Hepatocyte (in vitro differentiated cells): ENCODE data around the gene PIRT. TPM values are rescaled to one million over a fixed set of nuclear protein-coding genes. Genes with fewer than 3 reads are reported as not detected.

ENCODE experiments used
- DNase-seq: peaks from one replicate; pipeline ENCODE4 v3.0.0-alpha.2; 2016; ENCODE audit warnings: low spot score
- H2AFZ ChIP-seq: fragments of 200-600 bp; sonication (generic); 2 replicates; pipeline ENCODE4 v1.6.0; 2016; ENCODE audit warnings: antibody characterized with exemption, mild to moderate bottlenecking
- H3K27ac ChIP-seq: fragments of 200-600 bp; sonication (generic); 2 replicates; pipeline ENCODE4 v1.5.1; 2016; ENCODE audit warnings: mild to moderate bottlenecking
- H3K27me3 ChIP-seq: fragments of 200-600 bp; sonication (generic); 2 replicates; pipeline ENCODE4 v1.6.1; 2016
- H3K36me3 ChIP-seq: fragments of 200-600 bp; sonication (generic); replicated peaks from 2 replicates; pipeline ENCODE4 v1.5.1; 2016; ENCODE audit warnings: low read depth; ENCODE audit not compliant: insufficient read depth
- H3K4me1 ChIP-seq: fragments of 200-600 bp; sonication (generic); 2 replicates; pipeline ENCODE4 v1.5.1; 2016; ENCODE audit warnings: mild to moderate bottlenecking, moderate library complexity; ENCODE audit not compliant: insufficient read depth
- H3K4me2 ChIP-seq: fragments of 200-600 bp; sonication (generic); 2 replicates; pipeline ENCODE4 v1.6.0; 2016
- H3K4me3 ChIP-seq: fragments of 200-600 bp; sonication (generic); 2 replicates; pipeline ENCODE4 v1.5.1; 2016; ENCODE audit warnings: mild to moderate bottlenecking
- H3K79me2 ChIP-seq: fragments of 200-600 bp; sonication (generic); 2 replicates; pipeline ENCODE4 v1.6.0; 2017; ENCODE audit warnings: mild to moderate bottlenecking
- H3K9me2 ChIP-seq: fragments of 200-600 bp; sonication (generic); replicated peaks from 2 replicates; pipeline ENCODE4 v1.6.0; 2017; ENCODE audit warnings: mild to moderate bottlenecking; ENCODE audit not compliant: insufficient read depth
- H3K9me3 ChIP-seq: fragments of 200-600 bp; sonication (generic); 2 replicates; pipeline ENCODE4 v1.5.1; 2016; ENCODE audit warnings: low read depth, mild to moderate bottlenecking
- H4K20me1 ChIP-seq: fragments of 200-600 bp; sonication (generic); 2 replicates; pipeline ENCODE4 v1.6.0; 2016; ENCODE audit warnings: mild to moderate bottlenecking; ENCODE audit not compliant: insufficient read depth, poor library complexity, severe bottlenecking
- CTCF ChIP-seq: fragments of 200-600 bp; sonication (generic); IDR thresholded peaks from 2 replicates; pipeline ENCODE4 v1.5.1; 2016; ENCODE audit warnings: antibody characterized with exemption, mild to moderate bottlenecking; ENCODE audit not compliant: poor library complexity
- EZH2 ChIP-seq: fragments of 200-600 bp; sonication (generic); IDR thresholded peaks from 2 replicates; pipeline ENCODE4 v1.6.1; 2016; ENCODE audit warnings: antibody characterized with exemption, mild to moderate bottlenecking, borderline replicate concordance
- EZH2phosphoT487 ChIP-seq: fragments of 200-600 bp; sonication (generic); IDR thresholded peaks from one replicate; pipeline ENCODE4 v1.6.1; 2018; ENCODE audit warnings: antibody characterized with exemption, mild to moderate bottlenecking, low read depth, moderate library complexity; ENCODE audit not compliant: unreplicated experiment, severe bottlenecking
- WGBS: methylation state at CpG from one replicate; pipeline ENCODE4 v1.1.6; 2016; ENCODE audit warnings: low lambda C conversion rate; ENCODE audit errors: missing lambda C conversion rate; 5-methylcytosine and 5-hydroxymethylcytosine counted together
- polyA plus RNA-seq: library from polyadenylated mRNA; unstranded; fragments of >200 nt; fragmentation: Nextera tagmentation; extraction: Ambion mirVana; gene quantifications from 2 replicates; pipeline ENCODE4 v1.2.1, GENCODE V29; 2016
- total RNA-seq: library from RNA; depleted of rRNA; stranded (reverse); fragments of >200 nt; gene quantifications from 2 replicates; pipeline ENCODE4 v1.2.3, GENCODE V29; 2014

The PIRT gene
- total and polyA plus RNA-seq, 2 experiments from 2014 or later: not detected

- WGBS: 67% methylated on average over 7 of the region's 7 CpGs
- no peak for DNase-seq
- no peaks in the 10 kb centered on the region for H3K9me2 ChIP-seq
- no peaks in the 10 kb centered on the region for H4K20me1 ChIP-seq
- TF ChIP-seq CTCF (no peak), EZH2phosphoT487 (no peak), EZH2 (no peak)
- peaks cover 25% of the 10 kb centered on the region for H3K4me1 ChIP-seq
- H3K4me3 ChIP-seq: no peak overlapping the region
- H3K4me2 ChIP-seq: no peak overlapping the region
- H3K79me2 ChIP-seq: no peaks in the 10 kb centered on the region
- H3K36me3 ChIP-seq: no peaks in the 10 kb centered on the region
- no peak overlapping the region for H2AFZ ChIP-seq
- peak overlapping the region; percentile 83 for H3K27ac ChIP-seq
- H3K27me3 ChIP-seq: no peaks in the 10 kb centered on the region
- H3K9me3 ChIP-seq: no peaks in the 10 kb centered on the region
Measured at GRCh38 chr17:10799407-10799806, 38.5 kb downstream of the PIRT start.

- no peak for TF ChIP-seq EZH2phosphoT487
- no peak for TF ChIP-seq CTCF
- no peak for TF ChIP-seq EZH2
- Histone ChIP-seq H3K36me3 (no peaks in the 10 kb centered on the region), H3K27me3 (no peaks in the 10 kb centered on the region), H3K9me3 (no peaks in the 10 kb centered on the region), H3K4me3 (no peak overlapping the region), H3K9me2 (no peaks in the 10 kb centered on the region), H4K20me1 (no peaks in the 10 kb centered on the region), H3K4me1 (peaks cover 25% of the 10 kb centered on the region), H3K79me2 (no peaks in the 10 kb centered on the region), H3K27ac (peak overlapping the region; percentile 83), H2AFZ (no peak overlapping the region), H3K4me2 (no peak overlapping the region)
- WGBS: 78% methylated on average over 7 of the region's 7 CpGs
- DNase-seq: no peak
Measured at GRCh38 chr17:10798910-10799309, 39.0 kb downstream of the PIRT start.

GRCh38 chr17:10798332-10798749 lies 39.5 kb downstream of the PIRT start:
- Histone ChIP-seq H3K9me3 (no peaks in the 10 kb centered on the region), H3K9me2 (no peaks in the 10 kb centered on the region), H3K27me3 (no peaks in the 10 kb centered on the region), H2AFZ (no peak overlapping the region), H3K27ac (peak overlapping the region; percentile 83), H4K20me1 (no peaks in the 10 kb centered on the region), H3K4me3 (no peak overlapping the region), H3K4me2 (peak overlapping the region; percentile 51), H3K4me1 (peaks cover 30% of the 10 kb centered on the region), H3K79me2 (no peaks in the 10 kb centered on the region), H3K36me3 (no peaks in the 10 kb centered on the region)
- no peak for DNase-seq
- no peak for TF ChIP-seq EZH2phosphoT487
- no peak for TF ChIP-seq EZH2
- no peak for TF ChIP-seq CTCF
- 51% methylated on average over 3 of the region's 3 CpGs for WGBS
